HEK293 (cell line): ENCODE results near the gene APOBEC3B.
"Not testable (repeated sequence)": the region's sequence is repeated elsewhere in the genome, so short reads cannot be mapped to it uniquely, and the experiment has no call there.

ENCODE experiments used
- CTCF ChIA-PET: fragments of 350-600 bp; formaldehyde crosslinking; extraction: SDS; loops from one replicate; lab custom pipeline; 2021; ENCODE audit warnings: antibody characterized with exemption; lab: Yijun Ruan, JAX
- POLR2A ChIA-PET: fragments of 300-600 bp; formaldehyde crosslinking; extraction: SDS; loops from one replicate; lab custom pipeline; 2020; ENCODE audit warnings: antibody characterized with exemption, inconsistent platforms; lab: Yijun Ruan, JAX
- H3K27ac ChIP-seq: fragments of 200-500 bp; sonication (Bioruptor generic); 2 replicates; pipeline ENCODE4 v1.5.1; 2014; ENCODE audit warnings: low read depth, low read length, control low read depth, inconsistent platforms; ENCODE audit errors: extremely low read depth
- H3K36me3 ChIP-seq, 2 experiments: fragments of 200-500 bp in 1 of 2; sonication (Bioruptor generic) in 1 of 2; 1 replicate in 1 of 2; 2 replicates in 1 of 2; pipeline ENCODE4 v1.5.1; 2014 to 2017; ENCODE audit warnings: inconsistent platforms in 2 of 2, low read length in 2 of 2; ENCODE audit not compliant: control insufficient read depth in 2 of 2, insufficient read depth in 1 of 2
- H3K4me1 ChIP-seq: fragments of 200-500 bp; sonication (Bioruptor generic); 2 replicates; pipeline ENCODE4 v1.5.1; 2014; ENCODE audit warnings: mild to moderate bottlenecking, low read length, inconsistent platforms; ENCODE audit not compliant: control insufficient read depth, insufficient read depth
- H3K4me3 ChIP-seq: 2 replicates; pipeline ENCODE4 v1.5.1; 2011; ENCODE audit warnings: low read depth, mild to moderate bottlenecking, control low read depth, low read length, moderate library complexity
- H3K9me3 ChIP-seq: fragments of 200-500 bp; sonication (Bioruptor generic); 2 replicates; pipeline ENCODE4 v1.5.1; 2014; ENCODE audit warnings: low read depth, low read length, inconsistent platforms; ENCODE audit not compliant: control insufficient read depth, insufficient read depth
- GFI1B ChIP-seq: fragments of 450-650 bp; formaldehyde crosslinking; IDR thresholded peaks from 2 replicates; pipeline ENCODE4 v1.5.1; 2016; ENCODE audit warnings: missing biosample characterization, missing genetic modification characterization
- HOXD13 ChIP-seq: sonication (generic); formaldehyde crosslinking; IDR thresholded peaks from 2 replicates; pipeline ENCODE4 v1.8.0; 2022; ENCODE audit warnings: missing genetic modification reagents, borderline replicate concordance
- SP3 ChIP-seq: fragments of 450-650 bp; formaldehyde crosslinking; IDR thresholded peaks from 2 replicates; pipeline ENCODE4 v1.5.1; 2016; ENCODE audit warnings: missing biosample characterization, missing genetic modification characterization
- ZBTB8A ChIP-seq: fragments of 450-650 bp; formaldehyde crosslinking; IDR thresholded peaks from 2 replicates; pipeline ENCODE4 v1.5.1; 2016; ENCODE audit warnings: missing biosample characterization, missing genetic modification characterization
- ZNF114 ChIP-seq: fragments of 450-650 bp; formaldehyde crosslinking; IDR thresholded peaks from 2 replicates; pipeline ENCODE4 v1.5.0; 2017; ENCODE audit warnings: missing biosample characterization, missing genetic modification characterization
- ZNF146 ChIP-seq: fragments of 450-650 bp; formaldehyde crosslinking; IDR thresholded peaks from 2 replicates; pipeline ENCODE4 v1.5.1; 2016; ENCODE audit warnings: missing biosample characterization, missing genetic modification characterization
- ZNF148 ChIP-seq: fragments of 450-650 bp; formaldehyde crosslinking; IDR thresholded peaks from 2 replicates; pipeline ENCODE4 v1.5.0; 2017; ENCODE audit warnings: missing biosample characterization, missing genetic modification characterization, borderline replicate concordance
- ZNF155 ChIP-seq: fragments of 450-650 bp; formaldehyde crosslinking; IDR thresholded peaks from 2 replicates; pipeline ENCODE4 v1.5.1; 2016; ENCODE audit warnings: missing biosample characterization, missing genetic modification characterization
- ZNF169 ChIP-seq: fragments of 450-650 bp; formaldehyde crosslinking; IDR thresholded peaks from 2 replicates; pipeline ENCODE4 v1.5.1; 2016; ENCODE audit warnings: missing biosample characterization, missing genetic modification characterization
- ZNF223 ChIP-seq: fragments of 450-650 bp; formaldehyde crosslinking; IDR thresholded peaks from 2 replicates; pipeline ENCODE4 v1.5.1; 2016; ENCODE audit warnings: missing biosample characterization, missing genetic modification characterization
- ZNF23 ChIP-seq: fragments of 450-650 bp; formaldehyde crosslinking; IDR thresholded peaks from 2 replicates; pipeline ENCODE4 v1.5.1; 2016; ENCODE audit warnings: missing biosample characterization, missing genetic modification characterization, borderline replicate concordance
- ZNF302 ChIP-seq: fragments of 450-650 bp; formaldehyde crosslinking; IDR thresholded peaks from 2 replicates; pipeline ENCODE4 v1.5.1; 2016; ENCODE audit warnings: missing biosample characterization, missing genetic modification characterization, low read depth
- ZNF37A ChIP-seq: fragments of 450-650 bp; IDR thresholded peaks from 2 replicates; pipeline ENCODE4 v1.5.1; 2018; ENCODE audit warnings: missing biosample characterization, missing genetic modification characterization
- ZNF501 ChIP-seq: fragments of 450-650 bp; formaldehyde crosslinking; IDR thresholded peaks from 2 replicates; pipeline ENCODE4 v1.5.1; 2016; ENCODE audit warnings: missing biosample characterization, missing genetic modification characterization
- ZNF529 ChIP-seq: fragments of 450-650 bp; formaldehyde crosslinking; IDR thresholded peaks from 2 replicates; pipeline ENCODE4 v1.5.1; 2017; ENCODE audit warnings: missing genetic modification characterization, missing biosample characterization; ENCODE audit not compliant: insufficient replicate concordance
- ZNF658 ChIP-seq: fragments of 450-650 bp; formaldehyde crosslinking; IDR thresholded peaks from 2 replicates; pipeline ENCODE4; 2016; ENCODE audit warnings: missing biosample characterization, missing genetic modification characterization
- ZNF704 ChIP-seq: fragments of 450-650 bp; formaldehyde crosslinking; IDR thresholded peaks from 2 replicates; pipeline ENCODE4 v1.5.1; 2016; ENCODE audit warnings: missing biosample characterization, missing genetic modification characterization
- ZNF768 ChIP-seq: fragments of 450-650 bp; formaldehyde crosslinking; IDR thresholded peaks from 2 replicates; pipeline ENCODE4 v1.5.1; 2018; ENCODE audit warnings: missing biosample characterization, mild to moderate bottlenecking, missing genetic modification characterization
- ZNF791 ChIP-seq: fragments of 450-650 bp; formaldehyde crosslinking; IDR thresholded peaks from 2 replicates; pipeline ENCODE4 v1.5.1; 2016; ENCODE audit warnings: missing biosample characterization, missing genetic modification characterization
- ZSCAN16 ChIP-seq: fragments of 450-650 bp; formaldehyde crosslinking; IDR thresholded peaks from 2 replicates; pipeline ENCODE4 v1.5.1; 2016; ENCODE audit warnings: missing biosample characterization, missing genetic modification characterization
- ZSCAN23 ChIP-seq: fragments of 450-650 bp; formaldehyde crosslinking; IDR thresholded peaks from 2 replicates; pipeline ENCODE4 v1.5.1; 2016; ENCODE audit warnings: missing biosample characterization, missing genetic modification characterization
- TF ChIP-seq, protein P1 (sequence below): fragments of 450-650 bp; formaldehyde crosslinking; IDR thresholded peaks from 2 replicates; pipeline ENCODE4 v1.5.1; 2016; ENCODE audit warnings: missing biosample characterization, missing genetic modification characterization

The APOBEC3B gene

DNA sequence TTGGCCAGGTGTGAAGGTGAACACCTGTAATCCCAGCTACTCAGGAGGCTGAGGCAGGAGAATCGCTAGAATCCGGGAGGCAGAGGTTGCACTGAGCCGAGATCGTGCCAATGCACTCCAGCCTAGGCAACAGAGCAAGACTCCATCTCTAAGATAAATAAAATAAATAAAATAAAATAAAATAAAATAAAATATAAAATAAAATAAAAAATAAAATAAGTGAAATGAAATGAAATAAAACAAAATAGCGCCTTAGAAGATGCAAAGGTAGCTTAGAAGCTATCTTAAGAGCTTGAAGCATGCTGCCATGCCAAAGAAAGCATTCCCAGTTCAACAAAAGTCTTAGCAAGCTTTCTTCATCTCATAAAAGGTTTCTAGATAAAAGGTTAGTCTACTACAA is 25.0 kb downstream of the APOBEC3B start:
- H3K4me3 ChIP-seq = no peak overlapping the region
- H3K27ac ChIP-seq = no peak overlapping the region
- TF ChIP-seq ZNF302 (tag by site-specific recombination) (no peak), ZSCAN23 (tag by site-specific recombination) (no peak), ZNF658 (tag by site-specific recombination) (no peak), ZNF768 (tag by site-specific recombination) (no peak), ZNF223 (tag by site-specific recombination) (no peak), ZBTB8A (tag by site-specific recombination) (no peak), ZNF37A (tag by site-specific recombination) (no peak), ZNF704 (tag by site-specific recombination) (no peak), ZNF23 (tag by site-specific recombination) (no peak), ZNF501 (tag by site-specific recombination) (no peak), ZNF529 (no peak), HOXD13 (CRISPR knock-in tag) (no peak)
- TF ChIP-seq, protein P1, sequence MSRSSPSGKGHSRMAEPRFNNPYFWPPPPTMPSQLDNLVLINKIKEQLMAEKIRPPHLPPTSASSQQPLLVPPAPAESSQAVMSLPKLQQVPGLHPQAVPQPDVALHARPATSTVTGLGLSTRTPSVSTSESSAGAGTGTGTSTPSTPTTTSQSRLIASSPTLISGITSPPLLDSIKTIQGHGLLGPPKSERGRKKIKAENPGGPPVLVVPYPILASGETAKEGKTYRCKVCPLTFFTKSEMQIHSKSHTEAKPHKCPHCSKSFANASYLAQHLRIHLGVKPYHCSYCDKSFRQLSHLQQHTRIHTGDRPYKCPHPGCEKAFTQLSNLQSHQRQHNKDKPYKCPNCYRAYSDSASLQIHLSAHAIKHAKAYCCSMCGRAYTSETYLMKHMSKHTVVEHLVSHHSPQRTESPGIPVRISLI = no peak
- POLR2A ChIA-PET = no interaction called here
- H3K36me3 ChIP-seq = no peaks in the 10 kb centered on the region
- no peaks in the 10 kb centered on the region for H3K9me3 ChIP-seq
- CTCF ChIA-PET = interaction anchor here (0.6 to 8.1 kb wide), 15 partner anchors 10 to 324 kb away, joined by 3 to 128 read pairs (median 4); partner anchors contain the start of gene CBX6
- H3K4me1 ChIP-seq = no peaks in the 10 kb centered on the region

DNA sequence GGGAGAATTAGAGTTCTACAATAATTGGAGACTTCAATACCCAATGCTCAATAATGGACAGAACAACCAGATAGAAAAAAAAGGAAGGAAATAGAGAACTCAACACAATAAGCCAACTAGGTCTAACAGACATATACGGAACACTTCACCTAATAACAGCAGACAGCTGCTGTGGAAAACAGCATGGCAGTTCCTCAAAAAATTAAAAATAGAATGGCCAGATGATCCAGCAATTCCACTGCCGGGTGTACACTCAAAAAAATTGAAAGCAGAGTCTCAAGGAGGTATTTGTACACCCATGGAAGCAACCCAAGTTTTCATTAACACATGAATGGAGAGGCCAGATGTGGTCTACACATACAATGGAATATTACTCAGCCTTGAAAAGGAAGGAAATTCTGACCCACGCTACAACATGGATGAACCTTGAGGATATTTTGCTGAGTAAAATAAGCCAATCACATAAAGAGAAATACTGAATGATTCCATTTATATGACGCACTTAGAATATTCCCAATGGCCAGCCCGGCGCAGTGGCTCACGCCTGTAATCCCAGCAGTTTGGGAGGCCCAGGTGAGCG is 26.2 kb downstream of the APOBEC3B start:
- POLR2A ChIA-PET, H3K36me3 ChIP-seq, H3K27ac ChIP-seq, H3K4me3 ChIP-seq, H3K4me1 ChIP-seq, H3K9me3 ChIP-seq: not testable (repeated sequence)
- peak; percentile 86 for TF ChIP-seq ZNF146 (tag by site-specific recombination)
- CTCF ChIA-PET = interaction anchor here (0.6 to 8.1 kb wide), 7 partner anchors 33 to 259 kb away, joined by 3 to 128 read pairs (median 6); partner anchors contain the start of gene CBX6

- ChIA-PET CTCF (interaction anchor here (0.7 to 1.0 kb wide), 3 partner anchors 8 to 514 kb away, joined by 3 to 4 read pairs (median 3); no protein-coding TSS in a partner anchor), POLR2A (no interaction called here)
These were observed 28.8 kb downstream of the APOBEC3B start for GRCh38 chr22:39010946-39011345.

More at GRCh38 chr22:39010946-39011345, 28.8 kb downstream of the APOBEC3B start:
- Histone ChIP-seq H3K9me3 (no peaks in the 10 kb centered on the region), H3K4me1 (no peaks in the 10 kb centered on the region), H3K27ac (no peak overlapping the region), H3K36me3 (no peaks in the 10 kb centered on the region), H3K4me3 (no peak overlapping the region)
- TF ChIP-seq ZNF155 (tag by site-specific recombination) (no peak), ZNF148 (tag by site-specific recombination) (no peak), ZNF169 (tag by site-specific recombination) (no peak), ZNF114 (no peak), GFI1B (tag by site-specific recombination) (no peak), SP3 (tag by site-specific recombination) (no peak), ZSCAN16 (tag by site-specific recombination) (no peak), ZNF791 (no peak)
